Adrenal gland (tissue), 19 donors: ENCODE measurements around the gene YTHDC2. TPM values are rescaled to one million over a fixed set of nuclear protein-coding genes. Genes with fewer than 3 reads are reported as not detected.

Experiments used
- DNase-seq, 7 donors: peaks; one replicate each; pipeline ENCODE4 v3.0.0-alpha.2; 2019 to 2020
- H3K27ac ChIP-seq, 5 donors: fragments of 200-600 bp; sonication (generic) in 4 of 5; 1 replicate in 3 of 5; 2 replicates in 2 of 5; pipeline versions ENCODE4 v1.5.1 to v1.8.0; 2016 to 2020; ENCODE audit warnings: mild to moderate bottlenecking in 1 of 5
- H3K27me3 ChIP-seq: fragments of 200-600 bp; 2 replicates; pipeline ENCODE4 v1.8.0; 2021
- H3K36me3 ChIP-seq, 2 donors: fragments of 200-600 bp; replicated peaks in 1 of 2; 1 replicate in 1 of 2; 2 replicates in 1 of 2; pipeline versions ENCODE4 v1.5.1 to v1.8.0; 2018 to 2022
- H3K4me1 ChIP-seq, 2 donors: fragments of 200-600 bp; replicated peaks in 1 of 2; 1 replicate in 1 of 2; 2 replicates in 1 of 2; pipeline versions ENCODE4 v1.5.1 to v1.8.0; 2018 to 2021
- H3K4me3 ChIP-seq, 4 donors: fragments of 200-600 bp; sonication (generic) in 3 of 4; one replicate each; pipeline ENCODE4 v1.5.1; 2016 to 2018
- H3K9me3 ChIP-seq, 3 donors: fragments of 200-600 bp; sonication (generic) in 1 of 3; replicated peaks in 1 of 3; 1 replicate in 2 of 3; 2 replicates in 1 of 3; pipeline versions ENCODE4 v1.5.1 to v1.8.0; 2016 to 2021
- CTCF ChIP-seq, 6 experiments: fragments of 450-650 bp in 4 of 6; fragments of 200-600 bp in 2 of 6; sonication (generic) in 1 of 6; IDR thresholded peaks; 1 replicate in 5 of 6; 2 replicates in 1 of 6; pipeline versions ENCODE4 v1.5.1 to v1.8.0; 2016 to 2021; ENCODE audit warnings: antibody characterized with exemption in 6 of 6, mild to moderate bottlenecking in 2 of 6, moderate library complexity in 1 of 6
- POLR2A ChIP-seq, 2 donors: fragments of 450-650 bp; IDR thresholded peaks; one replicate each; pipeline ENCODE4 v1.6.1; 2017; ENCODE audit warnings: antibody characterized with exemption in 2 of 2, mild to moderate bottlenecking in 2 of 2, moderate library complexity in 1 of 2
- WGBS, 4 donors: extraction: QIAGEN DNeasy Blood & Tissue Kit in 2 of 4; methylation state at CpG; one replicate each; pipeline versions ENCODE4 v1.1.5 to v1.1.7; 2013 to 2017; 5-methylcytosine and 5-hydroxymethylcytosine counted together
- intact Hi-C, 2 donors: fragments of 100-400 bp; cut with DNase I; formaldehyde crosslinking; loops; one replicate each; pipeline versions ENCODE4 v1.14.1 to v1.15.0; 2022 to 2023
- long read RNA-seq, 10 donors: library from polyadenylated mRNA in 3 of 10; unstranded in 2 of 10; stranded (forward) in 1 of 10; transcript quantifications; one replicate each; pipeline ENCODE4 v2.0.0 and lab custom pipeline, GENCODE V29; 2021 to 2026
- polyA plus RNA-seq, 3 donors: library from polyadenylated mRNA; stranded (reverse); fragments of 200-250 nt in 2 of 3; fragments of 350-450 nt in 1 of 3; fragmentation: Illumina TruSeq in 1 of 3; extraction: RNeasy Lipid Tissue Mini Kit (QIAGEN cat#74804) in 1 of 3; gene quantifications; one replicate each; pipeline ENCODE4 v1.2.3, GENCODE V29; 2013 to 2014
- total RNA-seq, 9 donors: library from RNA; depleted of rRNA in 4 of 9; stranded (reverse); fragments of >200 nt in 4 of 9; fragments of 120-200 nt in 1 of 9; fragmentation: NEBNext Ultra II Directional in 1 of 9; extraction: Animal tissue kit (Norgen Biotek cat#: 25700) in 1 of 9; gene quantifications; one replicate each; pipeline versions ENCODE4 v1.1.0 to v1.2.4, GENCODE V29; 2013 to 2023
- donor health status: healthy with polysubstance abuse.
- donor health status: Bipolar disorder and iron deficiency.
- donor health status: DM: yes; HTN: yes; CAD: no.
- donor health status: DM: no; HTN: no; CAD: no.
- donor health status: DM: no; HTN: no; CAD: no.
- donor health status: DM: yes; HTN: yes; CAD: no.

Gene YTHDC2
- 10 to 100 TPM; 10.3 to 34.9 (median 23.6) TPM for total RNA-seq
- polyA plus RNA-seq, result 10 to 100 TPM; 12.3 to 24.1 (median 12.6) TPM
- long read RNA-seq, donor 1, full-length matches to known transcripts, result 1 of 1 reads
- long read RNA-seq, donor 1, partial matches to known transcripts, result 0 of 1 reads
- long read RNA-seq, donor 1, other reads (novel, unspliced or antisense), result 0 of 1 reads
- long read RNA-seq, donor 2, result 0 reads
- long read RNA-seq, donor 3, full-length matches to known transcripts, result 1 of 1 reads
- long read RNA-seq, donor 3, partial matches to known transcripts, result 0 of 1 reads
- long read RNA-seq, donor 3, other reads (novel, unspliced or antisense), result 0 of 1 reads
- long read RNA-seq, donor 4, partial matches to known transcripts, result 15 of 16 reads
- long read RNA-seq, donor 4, other reads (novel, unspliced or antisense), result 1 of 16 reads
- long read RNA-seq, donor 5, full-length matches to known transcripts, result 17 of 32 reads
- long read RNA-seq, donor 5, partial matches to known transcripts, result 6 of 32 reads
- long read RNA-seq, donor 5, other reads (novel, unspliced or antisense), result 9 of 32 reads
- long read RNA-seq, donor 6, partial matches to known transcripts, result 10 of 10 reads
- long read RNA-seq, donor 6, other reads (novel, unspliced or antisense), result 0 of 10 reads
- long read RNA-seq, donor 7, result 0 reads
- long read RNA-seq, donor 8, full-length matches to known transcripts, result 1 of 10 reads
- long read RNA-seq, donor 8, partial matches to known transcripts, result 9 of 10 reads
- long read RNA-seq, donor 8, other reads (novel, unspliced or antisense), result 0 of 10 reads
- long read RNA-seq, donor 9, result 0 reads
- long read RNA-seq, donor 10, result 0 reads

- intact Hi-C loops, result loop anchor here in 1 of 2 donors (10.0 kb wide), 1 partner anchor 529 kb away; no protein-coding TSS in a partner anchor
- H3K27me3 ChIP-seq, result no peaks in the 10 kb centered on the region
- H3K4me1 ChIP-seq, result peaks cover 0 to 31% of the 10 kb centered on the region in 2 donors
- H3K9me3 ChIP-seq, result no peaks in the 10 kb centered on the region
- peak within 1 kb of the TSS; percentile 7 to 99 (median 69) for H3K4me3 ChIP-seq
- peak; percentile 86 to 95 (median 91) for DNase-seq
- TF ChIP-seq POLR2A (IDR thresholded peaks at IDR 0.05), result peak; percentile 56 to 84
- peak in 1 of 6 experiments; percentile 8 for TF ChIP-seq CTCF (IDR thresholded peaks at IDR 0.05)
- 0 to 1% (median 0%) methylated on average over 36 to 72 of the region's 72 CpGs for WGBS, 4 donors
- H3K36me3 ChIP-seq, result no peaks in the 10 kb centered on the region
- H3K27ac ChIP-seq, result peak within 1 kb of the TSS; percentile 58 to 96 (median 95)
Measured at GRCh38 chr5:113513384-113514288, at the start of gene YTHDC2. TSS of gene YTHDC2 (plus strand) at chr5:113513694. CDS start at chr5:113513896, 202 bp downstream.

- H3K9me3 ChIP-seq, result no peaks in the 10 kb centered on the region
- TF ChIP-seq POLR2A (IDR thresholded peaks at IDR 0.05) (no peak), CTCF (IDR thresholded peaks at IDR 0.05) (no peak)
- no peaks in the 10 kb centered on the region for H3K4me1 ChIP-seq
- DNase-seq, result no peak
- no peaks in the 10 kb centered on the region for H3K27me3 ChIP-seq
- H3K27ac ChIP-seq, result no peak overlapping the region
- 50 to 59% (median 56%) methylated on average over 5 of the region's 5 CpGs for WGBS, 4 donors
- intact Hi-C loops, result no loop called here
- H3K4me3 ChIP-seq, result no peak overlapping the region
- no peaks in the 10 kb centered on the region for H3K36me3 ChIP-seq
Measured at GRCh38 chr5:113474100-113474728, 39.3 kb upstream of the YTHDC2 start.

- Histone ChIP-seq H3K36me3 (no peaks in the 10 kb centered on the region), H3K27ac (no peak overlapping the region), H3K4me1 (no peaks in the 10 kb centered on the region), H3K4me3 (no peak overlapping the region), H3K9me3 (no peaks in the 10 kb centered on the region), H3K27me3 (no peaks in the 10 kb centered on the region)
- intact Hi-C loops, result no loop called here
- 79 to 93% (median 82%) methylated on average over 3 of the region's 3 CpGs for WGBS, 4 donors
- TF ChIP-seq POLR2A (IDR thresholded peaks at IDR 0.05) (no peak), CTCF (IDR thresholded peaks at IDR 0.05) (no peak)
- no peak for DNase-seq
Measured at GRCh38 chr5:113478691-113479090, 34.8 kb upstream of the YTHDC2 start.
